IMR-90 (cell line): ENCODE results near the gene HS2ST1. TPM values are rescaled to one million over a fixed set of nuclear protein-coding genes. Genes with fewer than 3 reads are reported as not detected.

Source experiments
- ATAC-seq: fragments of 200-7000 bp; cut with Tn5 transposase; 2 replicates; pipeline ENCODE4 v1.9.1; 2020; ENCODE audit warnings: low read depth, mild to moderate bottlenecking, moderate library complexity
- BruUV-seq: library from RNA; stranded (reverse); fragments of 400-500 nt; replicated peaks from 2 replicates; lab custom pipeline; 2021; lab: Mats Ljungman, UMichigan
- CTCF ChIA-PET: fragments of 300-600 bp; formaldehyde crosslinking; extraction: SDS; loops from one replicate; lab custom pipeline; 2021; ENCODE audit warnings: antibody characterized with exemption; lab: Yijun Ruan, JAX
- POLR2A ChIA-PET: fragments of 300-600 bp; sonication (Branson Sonifier 250); formaldehyde crosslinking; loops from one replicate; lab custom pipeline; 2022; ENCODE audit warnings: antibody characterized with exemption; ENCODE audit not compliant: unreplicated experiment; lab: Charles Lee
- DNase-seq: peaks from one replicate; pipeline ENCODE4 v3.0.0; 2013
- H2AFZ ChIP-seq: replicated peaks from 2 replicates; pipeline ENCODE3; 2013; ENCODE audit warnings: low read length, mild to moderate bottlenecking; ENCODE audit not compliant: poor library complexity
- H2AK5ac ChIP-seq: 2 replicates; pipeline ENCODE4 v1.6.1; 2013; ENCODE audit warnings: low read depth, low read length, inconsistent platforms
- H2AK9ac ChIP-seq: replicated peaks from 2 replicates; pipeline ENCODE3; 2013; ENCODE audit warnings: mild to moderate bottlenecking, low read depth, low read length, moderate library complexity; ENCODE audit not compliant: poor library complexity
- H2BK120ac ChIP-seq: 2 replicates; pipeline ENCODE4 v1.6.1; 2013; ENCODE audit warnings: low read depth, low read length, inconsistent platforms
- H2BK15ac ChIP-seq: 3 replicates; pipeline ENCODE4 v1.6.1; 2013; ENCODE audit warnings: low read depth, low read length, inconsistent platforms
- H2BK20ac ChIP-seq: 2 replicates; pipeline ENCODE4 v1.6.1; 2013; ENCODE audit warnings: low read depth, mild to moderate bottlenecking, inconsistent platforms, low read length, moderate library complexity
- H2BK5ac ChIP-seq: 2 replicates; pipeline ENCODE4 v1.6.1; 2013; ENCODE audit warnings: mild to moderate bottlenecking, low read depth, low read length, inconsistent platforms; ENCODE audit not compliant: poor library complexity, severe bottlenecking
- H3K14ac ChIP-seq: replicated peaks from 2 replicates; pipeline ENCODE4 v1.6.1; 2013; ENCODE audit warnings: low read depth, low read length, inconsistent platforms
- H3K18ac ChIP-seq: 2 replicates; pipeline ENCODE4 v1.6.1; 2013; ENCODE audit warnings: low read depth, low read length, control low read depth
- H3K23ac ChIP-seq: 2 replicates; pipeline ENCODE4 v1.6.1; 2013; ENCODE audit warnings: low read depth, low read length, inconsistent platforms
- H3K27ac ChIP-seq: 2 replicates; pipeline ENCODE4 v1.5.1; 2013; ENCODE audit warnings: mild to moderate bottlenecking, control low read depth, low read length; ENCODE audit not compliant: insufficient read depth
- H3K27me3 ChIP-seq: 2 replicates; pipeline ENCODE4 v1.6.1; 2013; ENCODE audit warnings: low read length; ENCODE audit not compliant: control insufficient read depth, insufficient read depth
- H3K36me3 ChIP-seq: 2 replicates; pipeline ENCODE4 v1.6.1; 2013; ENCODE audit warnings: low read length, mixed read lengths; ENCODE audit not compliant: control insufficient read depth, insufficient read depth
- H3K4ac ChIP-seq: 2 replicates; pipeline ENCODE4 v1.6.1; 2013; ENCODE audit warnings: low read depth, low read length, inconsistent platforms
- H3K4me1 ChIP-seq: 2 replicates; pipeline ENCODE4 v1.6.1; 2013; ENCODE audit warnings: low read length, mixed read lengths; ENCODE audit not compliant: control insufficient read depth, insufficient read depth
- H3K4me2 ChIP-seq: 2 replicates; pipeline ENCODE4 v1.6.1; 2013; ENCODE audit warnings: low read depth, mild to moderate bottlenecking, control low read depth, low read length, moderate library complexity
- H3K4me3 ChIP-seq: 2 replicates; pipeline ENCODE4 v1.5.1; 2013; ENCODE audit warnings: low read depth, mild to moderate bottlenecking, control low read depth, low read length, moderate library complexity; ENCODE audit not compliant: insufficient read depth
- H3K56ac ChIP-seq: 2 replicates; pipeline ENCODE4 v1.6.1; 2013; ENCODE audit warnings: low read length, inconsistent platforms; ENCODE audit not compliant: insufficient read depth; ENCODE audit errors: extremely low read depth
- H3K79me1 ChIP-seq, 2 experiments: 2 replicates each; pipeline ENCODE4 v1.6.1; 2013; ENCODE audit warnings: low read length in 2 of 2, inconsistent platforms in 1 of 2, low read depth in 1 of 2
- H3K9ac ChIP-seq: 2 replicates; pipeline ENCODE4 v1.6.1; 2013; ENCODE audit warnings: low read depth, low read length, control low read depth
- H3K9me1 ChIP-seq: 2 replicates; pipeline ENCODE4 v1.6.1; 2013; ENCODE audit warnings: low read length, inconsistent platforms; ENCODE audit not compliant: insufficient read depth
- H3K9me3 ChIP-seq: 2 replicates; pipeline ENCODE4 v1.6.1; 2013; ENCODE audit warnings: low read length; ENCODE audit not compliant: control insufficient read depth, insufficient read depth
- H4K20me1 ChIP-seq: 2 replicates; pipeline ENCODE4 v1.6.1; 2013; ENCODE audit warnings: low read length, inconsistent platforms; ENCODE audit not compliant: insufficient read depth
- H4K5ac ChIP-seq: 2 replicates; pipeline ENCODE4 v1.6.1; 2013; ENCODE audit warnings: mild to moderate bottlenecking, low read depth, low read length, control low read depth
- H4K8ac ChIP-seq, 2 experiments: 2 replicates each; pipeline ENCODE4 v1.6.1; 2013; ENCODE audit warnings: low read depth in 2 of 2, low read length in 2 of 2, control low read depth in 1 of 2, inconsistent platforms in 1 of 2
- H4K91ac ChIP-seq: 2 replicates; pipeline ENCODE4 v1.6.1; 2013; ENCODE audit warnings: low read depth, low read length, inconsistent platforms; ENCODE audit not compliant: insufficient read depth
- CEBPB ChIP-seq: IDR thresholded peaks from 2 replicates; pipeline ENCODE4 v1.6.1; 2012; ENCODE audit warnings: low read depth, low read length, improper control_type of control experiment
- RCOR1 ChIP-seq: IDR thresholded peaks from 2 replicates; pipeline ENCODE4 v1.6.1; 2012; ENCODE audit warnings: mild to moderate bottlenecking, low read length, improper control_type of control experiment; ENCODE audit not compliant: insufficient replicate concordance
- WGBS, 2 experiments: methylation state at CpG; one replicate each; pipeline versions ENCODE4 v1.1.5 to v1.1.7; 2013; ENCODE audit warnings: missing lambda C conversion rate in 2 of 2; ENCODE audit not compliant: insufficient read length in 1 of 2; ENCODE audit errors: extremely low coverage in 2 of 2; 5-methylcytosine and 5-hydroxymethylcytosine counted together
- dilution Hi-C: fragments of 300-500 bp; cut with HindIII; formaldehyde crosslinking; loops from one replicate; pipeline ENCODE4 v1.14.3; 2018; ENCODE audit warnings: low sequenced_read_pairs; ENCODE audit not compliant: unreplicated experiment
- in situ Hi-C: fragments of 300-500 bp; cut with MboI; formaldehyde crosslinking; loops from 3 replicates; pipeline ENCODE4 v1.14.3; 2019; ENCODE audit warnings: low sequenced_read_pairs, inconsistent platforms, mixed read lengths
- intact Hi-C: fragments of 100-400 bp; cut with micrococcal nuclease; formaldehyde crosslinking; loops from 2 replicates; pipeline ENCODE4 v1.10.0; 2022
- polyA plus RNA-seq, 3 experiments: library from polyadenylated mRNA; depleted of rRNA; stranded (reverse); fragments of >200 nt; gene quantifications; 2 replicates each; pipeline ENCODE4 v1.2.3, GENCODE V29; 2012; ENCODE audit warnings: low replicate concordance in 1 of 3
- total RNA-seq: library from RNA; depleted of rRNA; stranded (reverse); fragments of >200 nt; gene quantifications from 2 replicates; pipeline ENCODE4 v1.2.3, GENCODE V29; 2012

The HS2ST1 gene
- total and polyA plus RNA-seq, 2 of the 4 experiments (the other 2 are of a cell fraction): 7.8 to 13.1 TPM

DNA sequence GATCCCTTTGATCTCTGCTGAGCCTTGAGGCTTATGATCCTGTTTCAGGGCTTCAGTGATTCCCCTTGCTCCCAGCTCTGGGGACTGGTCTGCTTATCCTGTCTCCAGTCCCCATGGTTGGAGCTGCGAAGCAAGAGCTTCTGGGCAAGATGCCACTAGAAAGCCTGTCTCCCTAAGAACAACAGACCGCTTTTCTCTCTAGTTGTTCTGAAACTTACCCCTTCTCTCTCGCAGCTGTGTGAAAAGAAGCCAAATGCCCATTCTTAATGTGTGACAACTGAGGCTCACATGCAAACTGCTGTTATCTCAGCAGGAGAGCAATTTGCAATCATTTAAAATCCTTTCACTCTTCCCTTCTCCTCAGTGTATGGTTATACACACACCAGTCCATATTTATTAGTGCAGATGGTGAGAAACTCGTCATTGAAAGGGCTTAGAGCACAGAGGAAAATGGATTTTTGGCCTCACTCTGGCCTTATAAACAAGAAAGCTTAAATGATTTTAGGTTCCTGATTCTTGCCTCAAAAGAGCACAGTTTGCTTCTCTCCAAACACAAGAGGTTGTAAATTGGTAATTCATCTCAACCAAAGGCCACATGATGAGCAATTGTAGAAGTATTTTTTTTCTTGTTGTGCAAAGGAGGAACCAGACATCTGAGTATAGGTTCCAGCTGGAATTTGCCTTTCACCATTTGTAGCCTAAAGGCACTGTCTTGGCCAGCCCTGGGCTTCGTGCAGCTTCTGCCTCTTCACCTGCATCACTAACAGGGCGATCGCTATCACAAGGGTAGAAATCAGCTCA, 235.0 kb downstream of the HS2ST1 start:
- H4K20me1 ChIP-seq: no peaks in the 10 kb centered on the region
- no peak overlapping the region for H3K4me3 ChIP-seq
- H3K27me3 ChIP-seq: peaks cover 2% of the 10 kb centered on the region; the same call in 1 of the 2 replicates
- peaks cover 3% of the 10 kb centered on the region; the same call in 1 of the 2 replicates for H3K9me1 ChIP-seq
- no peaks in the 10 kb centered on the region for H3K9me3 ChIP-seq
- peak overlapping the region; percentile 43; the same call in 1 of the 2 replicates for H3K27ac ChIP-seq
- H4K91ac ChIP-seq: no peak overlapping the region; the same call in 1 of the 2 replicates
- no peak overlapping the region for H2BK120ac ChIP-seq
- H2AFZ ChIP-seq: no peak overlapping the region
- no peak overlapping the region for H2BK5ac ChIP-seq
- in situ Hi-C loops (loop anchor here (5.0 to 25.0 kb wide), 2 partner anchors 183 to 913 kb away; no protein-coding TSS in a partner anchor), dilution Hi-C loops (no loop called here), intact Hi-C loops (loop anchor here (5.0 kb wide), 3 partner anchors 73 to 1153 kb away; no protein-coding TSS in a partner anchor)
- DNase-seq (peak; percentile 72), ATAC-seq (peak; percentile 61)
- no peak overlapping the region for H3K23ac ChIP-seq
- peaks cover 17% of the 10 kb centered on the region; the same call in 1 of the 2 replicates for H3K4me1 ChIP-seq
- 0 out of 2 replicates have a peak overlapping the region, but pooled peaks have one; percentile 46 for H3K14ac ChIP-seq
- TF ChIP-seq CEBPB (peak; percentile 40; the same call in 1 of the 2 replicates), RCOR1 (no peak)
- H4K8ac ChIP-seq: 0 out of 4 replicates have a peak overlapping the region, but pooled peaks of 1 of the 2 experiments have one; percentile 44
- H2BK15ac ChIP-seq: peak overlapping the region; percentile 3; the same call in 1 of the 3 replicates
- no peak overlapping the region for H3K9ac ChIP-seq
- no TSS peak for BruUV-seq
- no peak overlapping the region for H2AK9ac ChIP-seq
- H3K36me3 ChIP-seq: no peaks in the 10 kb centered on the region
- no peak overlapping the region for H4K5ac ChIP-seq
- peak overlapping the region; percentile 32; the same call in 1 of the 2 replicates for H3K18ac ChIP-seq
- 61% methylated on average over 2 of the region's 7 CpGs; no CpG with 5 or more reads in 1 of the 2 experiments for WGBS, 2 experiments
- POLR2A ChIA-PET: no interaction called here
- no peak overlapping the region for H3K56ac ChIP-seq
- CTCF ChIA-PET: interaction anchor here (0.7 to 1.3 kb wide), 4 partner anchors 85 to 530 kb away, joined by 3 to 7 read pairs (median 3); no protein-coding TSS in a partner anchor
- no peak overlapping the region for H2AK5ac ChIP-seq
- H2BK20ac ChIP-seq: no peak overlapping the region
- H3K79me1 ChIP-seq: no peaks in the 10 kb centered on the region
- H3K4me2 ChIP-seq: peak overlapping the region; percentile 32
- H3K4ac ChIP-seq: 0 out of 2 replicates have a peak overlapping the region, but pooled peaks have one; percentile 2
